ENCODE measurements around the gene PHIP.
"Not testable (repeated sequence)": the region's sequence is repeated elsewhere in the genome, so short reads cannot be mapped to it uniquely, and the experiment has no call there.

PHIP gene

DNA sequence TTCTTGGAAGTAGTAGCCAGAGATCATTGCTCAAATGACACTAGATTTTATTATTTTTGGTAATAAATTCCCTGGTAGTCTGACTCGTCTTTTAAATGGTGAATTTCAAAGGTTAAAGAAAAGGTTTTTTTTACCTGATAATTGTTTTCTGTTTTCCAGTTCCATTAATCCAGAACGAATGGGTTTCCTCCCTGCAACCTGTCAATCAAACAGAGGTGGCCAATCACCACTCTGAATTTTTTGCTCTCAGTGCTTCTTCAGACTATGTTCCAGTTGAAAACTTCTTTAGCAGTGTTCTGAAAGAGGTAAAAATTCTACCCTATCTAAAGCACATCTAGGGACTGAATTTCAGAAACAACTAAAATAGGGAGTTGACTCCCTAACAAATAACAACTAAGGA lies 73.8 kb downstream of the PHIP start:
- no peak for DNase-seq

DNA sequence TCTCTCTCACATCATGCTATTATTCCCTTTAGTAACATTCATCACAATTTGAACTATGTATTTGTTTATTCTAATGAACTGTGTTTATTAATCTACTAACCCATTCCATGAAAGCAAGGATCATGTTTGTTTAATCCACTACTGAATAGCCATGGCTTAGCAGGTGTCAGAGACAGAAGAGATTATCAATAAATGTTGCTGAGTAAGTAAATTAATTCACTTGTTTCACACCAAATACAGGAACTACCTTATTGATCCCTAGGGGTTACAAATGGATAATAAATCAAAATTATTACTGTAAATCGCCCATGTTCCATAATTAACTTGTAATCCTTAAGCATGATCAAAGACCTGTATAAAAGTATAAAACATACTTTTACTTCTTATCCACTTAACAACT lies 76.6 kb downstream of the PHIP start:
- DNase-seq: no peak

DNA sequence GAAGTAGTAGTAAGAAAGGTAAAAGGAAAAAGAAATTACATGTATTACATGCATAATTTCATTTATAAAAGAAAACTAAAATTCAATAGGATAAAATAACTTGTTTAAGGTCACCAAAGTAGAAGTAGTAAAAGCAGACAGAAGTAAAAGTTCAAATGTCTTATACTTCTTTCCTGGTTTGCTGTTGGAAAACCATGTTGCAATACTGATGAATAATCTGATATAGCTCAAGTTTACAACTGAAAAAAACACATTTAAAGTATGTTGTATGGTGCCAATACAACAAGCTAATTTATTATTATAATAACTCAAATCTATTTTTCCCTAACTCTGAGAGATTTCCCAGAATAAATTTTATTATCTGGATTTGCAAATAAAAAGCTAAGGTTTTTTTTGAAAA lies 78.3 kb downstream of the PHIP start:
- DNase-seq: no peak

DNA sequence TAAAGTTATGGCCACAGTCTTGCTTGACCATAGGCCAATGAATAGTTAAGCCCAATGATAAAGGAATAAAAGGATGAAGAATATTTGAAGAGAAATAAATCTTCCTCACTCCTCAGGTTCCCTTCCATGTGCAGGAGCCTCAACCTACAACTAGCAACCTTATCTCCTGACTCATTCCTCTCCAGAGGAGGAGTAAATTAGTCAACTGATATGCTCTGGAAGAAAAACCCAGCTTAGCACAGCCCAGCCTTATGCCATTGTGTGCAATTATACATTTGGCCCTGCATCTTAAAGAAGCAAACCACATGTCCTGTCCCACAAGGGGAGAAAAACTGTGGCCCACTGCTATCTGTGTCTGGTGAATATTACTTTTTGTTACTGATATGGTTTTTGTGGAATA lies 82.1 kb downstream of the PHIP start:
- DNase-seq: no peak

DNA sequence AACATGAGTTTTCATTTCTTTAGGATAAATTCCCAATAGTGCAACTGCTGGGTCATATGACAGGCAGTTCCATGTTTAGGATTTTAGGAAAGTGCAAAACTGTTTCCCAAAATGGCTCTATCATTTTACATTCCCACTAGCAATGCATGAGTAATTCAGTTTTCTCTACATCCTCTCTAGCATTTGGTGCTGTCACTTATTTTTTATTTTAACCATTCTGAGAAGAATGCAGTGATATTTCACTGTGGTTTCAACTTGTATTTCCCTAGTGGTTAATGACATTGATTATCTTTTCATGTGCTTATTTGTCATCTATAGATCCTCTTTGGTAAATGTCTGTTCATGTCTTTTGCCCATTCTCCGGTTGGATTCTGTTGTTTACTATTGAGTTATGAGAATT lies 82.7 kb downstream of the PHIP start:
- DNase-seq: no peak

DNA sequence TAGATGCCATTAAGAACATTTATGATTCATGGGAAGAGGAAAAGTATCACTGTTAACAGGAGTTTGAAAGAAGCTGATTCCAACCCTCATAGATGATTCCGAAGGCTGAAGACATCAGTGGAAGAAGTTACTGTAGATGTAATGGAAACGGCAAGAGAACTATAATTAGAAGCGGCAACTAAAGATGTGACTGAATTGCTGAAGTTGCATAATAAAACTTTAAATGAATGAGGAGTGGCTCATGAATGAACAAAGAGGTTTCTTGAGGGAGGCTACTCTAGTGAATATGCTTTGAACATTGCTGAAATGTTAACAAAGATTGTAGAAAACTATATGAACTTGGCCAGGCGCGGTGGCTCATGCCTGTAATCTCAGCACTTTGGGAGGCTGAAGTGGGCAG lies 84.1 kb downstream of the PHIP start:
- DNase-seq: no peak

DNA sequence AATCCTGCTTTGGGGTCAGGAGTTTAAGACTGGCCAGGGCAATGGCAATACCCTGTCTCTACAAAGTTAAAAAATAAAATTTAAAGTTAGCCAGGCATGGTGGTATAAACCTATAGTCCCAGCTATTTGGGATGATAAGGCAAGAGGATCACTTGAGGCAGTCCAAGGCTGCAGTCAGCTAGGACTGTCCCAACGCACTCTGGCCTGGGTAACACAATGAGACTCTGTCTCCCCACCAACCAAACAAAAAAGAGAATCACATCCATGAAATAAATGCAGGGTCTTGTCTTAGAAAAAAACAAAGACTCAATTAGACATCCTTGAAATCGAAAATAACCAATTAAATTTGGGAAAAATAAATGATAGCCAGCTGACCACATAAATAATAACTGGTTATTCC lies 88.9 kb downstream of the PHIP start:
- no peak for DNase-seq

DNA sequence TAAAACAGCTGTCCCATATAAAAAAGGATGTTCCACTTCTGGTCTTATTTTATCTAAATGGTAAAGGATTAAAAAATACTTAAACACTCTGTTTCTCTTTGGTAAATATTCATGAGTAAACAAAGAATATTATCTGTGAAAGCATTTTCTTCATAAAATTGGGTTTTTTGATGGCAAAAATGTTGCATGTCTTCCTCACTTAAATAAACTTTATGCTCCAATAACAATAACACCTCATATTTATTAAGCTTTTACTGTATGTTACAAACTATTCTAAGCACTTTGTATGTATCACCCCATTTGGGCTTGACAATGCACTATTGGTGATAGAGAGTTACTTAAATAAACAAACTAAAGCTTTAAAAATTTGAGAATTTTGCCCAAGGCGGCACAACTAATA lies 91.9 kb downstream of the PHIP start:
- DNase-seq: no peak

DNA sequence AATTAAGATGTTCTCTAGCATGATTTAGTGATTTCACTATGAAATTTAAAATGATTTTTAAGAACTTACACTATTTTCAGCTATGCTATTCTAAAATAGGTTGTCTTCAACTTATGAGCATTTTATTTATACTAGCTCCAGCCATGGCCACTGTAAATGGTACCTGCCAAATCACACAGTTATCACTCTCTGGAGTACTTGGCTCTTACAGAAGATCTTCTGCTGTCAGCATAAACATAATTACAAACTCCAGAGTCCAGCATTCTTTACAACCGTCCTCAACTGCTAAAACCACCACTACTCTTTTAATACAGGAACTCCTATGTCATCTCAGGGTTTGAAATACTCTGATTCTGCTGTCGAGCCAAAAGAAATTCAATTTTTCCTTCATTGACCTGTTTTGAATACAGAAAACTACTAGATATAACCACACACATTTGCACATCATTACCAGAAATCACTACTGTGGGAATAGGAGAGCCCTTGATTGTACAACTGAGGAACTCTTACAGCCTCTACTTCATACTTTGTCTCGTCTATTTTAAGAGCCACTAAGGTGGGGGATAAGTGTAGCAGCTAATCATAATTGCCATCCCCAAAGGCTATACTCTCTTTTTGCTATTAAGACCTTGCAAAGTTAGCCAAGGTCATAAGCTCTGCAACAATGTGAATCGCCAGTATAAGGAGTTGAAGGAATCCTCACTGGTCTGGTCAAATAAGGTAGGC lies 93.7 kb downstream of the PHIP start:
- no peak for DNase-seq

DNA sequence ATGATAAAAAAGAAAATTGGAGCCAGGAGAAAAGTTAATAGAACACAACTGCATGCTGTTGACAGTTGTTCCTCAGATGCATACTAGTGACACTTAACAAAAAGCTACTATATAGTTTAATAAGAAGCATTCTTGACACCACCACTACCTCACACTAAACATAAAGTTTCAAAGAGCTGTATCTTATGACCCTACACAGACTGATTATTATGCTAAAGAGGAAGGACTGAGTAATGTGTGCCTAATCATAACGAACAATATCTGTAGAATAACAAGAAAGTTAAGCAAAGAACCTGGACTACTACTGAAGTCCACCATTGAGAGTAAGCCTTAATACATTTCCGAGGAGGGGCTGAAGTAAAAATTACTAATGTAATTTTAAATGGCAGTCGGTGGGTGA lies 110.9 kb downstream of the PHIP start:
- DNase-seq: no peak

DNA sequence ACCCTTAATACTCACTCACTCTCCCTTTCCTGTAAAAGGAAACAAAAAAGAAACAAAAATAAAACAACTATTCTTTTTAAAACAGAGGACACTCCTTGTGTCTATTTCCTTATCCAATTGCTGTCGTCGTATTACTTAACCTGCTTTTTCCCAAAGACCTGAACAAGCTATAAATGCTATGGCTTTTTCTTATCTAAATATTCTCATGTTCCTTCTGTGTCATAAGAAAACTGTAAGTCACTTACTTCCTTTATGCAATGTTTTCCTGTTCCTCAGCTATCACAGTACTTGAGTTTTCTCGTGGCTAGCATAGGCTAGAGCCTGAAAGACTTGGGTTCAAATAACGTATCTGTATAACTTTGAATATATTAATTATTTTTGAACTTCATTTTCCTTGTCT lies 111.5 kb downstream of the PHIP start:
- DNase-seq: no peak

DNA sequence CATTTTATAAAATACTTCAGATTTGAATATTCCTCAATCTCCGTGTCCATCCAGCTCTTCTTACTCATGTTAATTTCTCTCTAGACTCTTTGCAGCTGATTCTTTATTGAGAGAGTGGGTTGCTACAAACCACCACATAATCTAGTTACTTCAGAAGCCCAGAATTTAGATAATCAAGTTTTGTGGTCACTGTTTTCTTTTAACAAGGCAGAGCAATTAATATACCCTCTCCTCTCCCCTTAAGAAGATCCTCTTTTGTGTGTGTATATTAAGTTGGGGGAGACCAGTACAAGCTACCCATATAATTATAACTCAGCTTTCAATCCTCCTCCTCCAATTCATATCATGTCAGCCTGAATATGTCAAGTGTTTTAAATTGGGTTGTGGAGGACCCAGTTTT lies 115.6 kb downstream of the PHIP start:
- DNase-seq: no peak

DNA sequence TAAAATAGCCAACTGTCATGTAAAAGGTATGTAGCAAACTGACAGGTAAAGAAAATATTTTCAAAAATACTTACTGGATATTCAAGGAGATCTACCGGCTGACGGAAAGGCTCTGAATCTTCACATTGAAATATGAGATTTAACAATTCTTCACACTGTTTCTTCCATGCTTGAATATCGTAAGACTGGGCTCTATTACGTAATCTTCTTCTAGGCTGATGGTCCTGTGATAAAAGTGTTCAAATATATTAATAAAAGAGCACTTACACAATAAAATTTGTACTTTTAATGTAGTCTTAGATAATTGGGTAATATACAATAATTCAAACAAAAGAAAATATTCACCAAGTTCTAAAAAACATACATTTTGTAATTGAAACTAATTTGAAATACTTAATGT lies 123.3 kb downstream of the PHIP start:
- DNase-seq: no peak

DNA sequence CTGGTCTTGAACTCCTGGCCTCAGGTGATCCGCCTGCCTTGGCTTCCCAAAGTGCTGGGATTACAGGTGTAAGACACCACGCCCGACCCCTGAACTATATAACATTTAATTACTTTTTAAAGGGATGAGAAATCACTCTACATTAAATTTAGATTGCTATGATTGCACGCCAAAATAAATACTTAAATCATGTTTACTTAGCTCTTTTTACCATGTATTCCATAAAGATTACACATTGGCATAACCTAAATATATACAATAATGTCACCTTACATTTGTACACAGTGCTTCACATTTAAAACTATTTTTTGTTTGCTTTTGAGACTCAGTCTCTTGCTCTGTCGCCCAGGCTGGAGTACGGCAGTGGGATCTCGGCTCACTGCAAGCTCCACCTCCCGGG lies 124.3 kb downstream of the PHIP start:
- DNase-seq: no peak

DNA sequence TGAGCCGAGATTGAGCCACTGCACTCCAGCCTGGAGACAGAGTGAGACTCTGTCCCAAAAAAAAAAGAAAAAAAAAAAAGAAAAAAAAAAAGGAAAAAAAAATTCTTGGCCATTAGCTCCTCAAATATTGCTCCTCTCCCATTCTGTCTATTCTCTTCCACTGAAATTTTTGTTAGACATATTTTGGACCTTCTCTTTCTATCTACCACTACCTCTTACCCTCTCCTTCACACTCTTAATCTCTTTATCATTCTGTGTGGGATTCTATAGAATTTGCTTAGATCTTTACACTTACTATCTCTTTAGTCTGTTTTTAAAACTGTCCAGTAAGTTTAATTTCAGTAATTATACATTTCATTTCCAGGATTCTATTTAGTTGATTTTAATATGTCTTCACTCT lies 125.7 kb downstream of the PHIP start:
- no peak for DNase-seq

DNA sequence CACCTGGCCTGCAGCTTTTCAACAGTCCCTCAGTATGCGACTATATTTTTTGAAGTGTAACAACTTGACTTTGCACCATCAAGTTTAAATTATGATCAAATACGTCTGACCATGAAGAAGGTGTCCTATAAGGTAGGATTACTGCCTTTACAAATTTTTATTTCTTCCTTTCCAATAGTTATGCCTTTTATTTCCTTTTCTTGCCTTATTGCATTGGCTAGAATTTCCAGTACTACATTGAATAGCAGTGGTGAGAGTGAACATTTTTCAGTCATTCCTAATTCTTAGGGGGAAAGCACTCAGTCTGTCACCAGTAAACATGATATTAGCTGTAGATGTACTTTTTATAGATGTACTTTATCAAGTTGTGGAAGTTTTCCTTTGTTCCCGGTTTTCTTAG lies 129.3 kb downstream of the PHIP start:
- DNase-seq: no peak

DNA sequence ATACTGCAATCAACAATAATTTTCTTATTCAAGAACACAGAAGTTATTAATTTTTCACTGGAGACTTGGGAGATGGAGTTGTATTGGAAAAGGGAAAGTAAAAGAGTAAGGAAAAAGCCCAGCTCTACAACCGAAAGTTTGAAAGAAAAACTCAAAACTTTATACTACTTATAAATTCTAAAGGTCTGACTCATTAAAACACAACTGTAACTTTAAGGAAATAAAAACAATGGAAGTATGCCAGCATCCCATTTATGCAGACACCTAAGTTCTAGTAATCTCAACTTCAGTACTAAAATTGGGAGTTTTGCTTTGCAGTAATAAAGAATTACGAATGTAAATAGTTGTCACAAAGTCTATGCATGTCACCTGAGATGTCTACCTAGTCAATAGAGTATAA lies 130.1 kb downstream of the PHIP start:
- DNase-seq: no peak

DNA sequence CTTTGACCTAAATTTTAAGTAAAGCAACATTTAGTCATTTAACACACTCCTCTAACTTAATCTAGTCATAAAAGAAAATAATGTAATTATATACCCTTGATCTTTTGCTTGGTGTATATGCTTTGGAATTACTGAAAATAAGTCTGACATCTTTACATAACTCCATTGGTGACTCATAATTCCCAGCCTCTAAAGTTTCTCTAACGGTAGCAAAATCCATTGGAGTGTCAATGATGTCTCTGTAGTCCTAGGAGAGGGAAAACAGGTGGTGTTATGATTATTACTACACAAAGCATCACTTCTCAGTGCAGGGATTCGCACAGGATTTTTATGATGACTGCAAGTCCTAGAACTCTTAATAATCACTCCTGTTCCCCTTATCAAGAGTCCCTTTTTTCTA lies 130.5 kb downstream of the PHIP start:
- DNase-seq: peak; percentile 3

DNA sequence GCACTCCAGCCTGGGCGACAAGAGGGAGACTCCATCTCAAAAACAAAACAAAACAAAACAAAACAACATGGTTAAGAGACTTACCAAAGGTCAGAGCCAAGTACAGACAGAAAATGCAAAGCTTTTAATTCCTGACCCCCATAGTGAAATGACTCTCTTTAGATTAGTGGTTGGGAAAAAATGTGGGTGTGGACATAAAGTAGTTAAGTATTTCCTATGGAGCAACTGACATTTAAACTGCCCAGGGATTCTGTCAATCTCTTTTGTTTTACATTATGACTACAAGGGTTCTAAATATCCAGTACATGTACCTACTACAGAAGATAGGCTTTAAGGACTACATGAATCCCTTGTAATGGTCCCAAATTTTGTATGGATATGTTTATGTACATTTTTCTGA lies 135.6 kb downstream of the PHIP start:
- no peak for DNase-seq

DNA sequence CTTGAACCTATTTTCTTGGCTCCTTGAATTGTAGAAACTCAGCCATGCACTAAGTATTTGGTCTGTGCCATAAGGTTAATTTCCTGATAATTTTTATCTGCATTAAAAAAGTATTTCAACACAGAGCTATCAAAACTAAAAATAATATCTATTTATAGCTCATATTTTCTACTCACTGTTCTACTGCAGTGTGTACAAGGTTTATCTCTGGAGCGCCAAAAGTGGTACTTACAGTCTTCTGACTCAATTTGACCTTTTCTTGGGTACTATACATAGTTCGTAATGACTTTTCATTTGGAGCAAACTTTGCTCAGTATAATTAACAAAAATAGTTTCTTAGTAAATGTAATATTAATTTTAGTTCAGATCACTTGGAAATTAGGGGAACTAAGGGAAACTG lies 141.5 kb downstream of the PHIP start:
- DNase-seq: no peak

DNA sequence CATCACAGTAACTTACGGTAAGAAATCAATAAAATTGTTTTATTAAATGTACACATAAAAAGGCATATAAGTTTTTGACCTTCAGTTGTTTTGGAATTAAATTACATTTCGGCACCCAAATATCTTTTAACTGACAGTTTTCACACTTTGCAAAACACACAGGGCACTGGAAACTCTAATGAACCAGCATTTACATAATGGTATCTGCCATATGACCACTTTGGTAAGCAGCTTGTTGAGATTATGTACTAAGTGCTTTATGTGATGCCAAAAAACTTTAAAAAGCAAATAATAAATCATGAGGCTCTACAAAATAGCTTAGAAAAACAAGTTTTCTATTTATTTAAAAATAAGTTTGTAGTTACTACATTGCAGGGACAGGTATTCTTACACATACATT lies 142.5 kb downstream of the PHIP start:
- DNase-seq: no peak

DNA sequence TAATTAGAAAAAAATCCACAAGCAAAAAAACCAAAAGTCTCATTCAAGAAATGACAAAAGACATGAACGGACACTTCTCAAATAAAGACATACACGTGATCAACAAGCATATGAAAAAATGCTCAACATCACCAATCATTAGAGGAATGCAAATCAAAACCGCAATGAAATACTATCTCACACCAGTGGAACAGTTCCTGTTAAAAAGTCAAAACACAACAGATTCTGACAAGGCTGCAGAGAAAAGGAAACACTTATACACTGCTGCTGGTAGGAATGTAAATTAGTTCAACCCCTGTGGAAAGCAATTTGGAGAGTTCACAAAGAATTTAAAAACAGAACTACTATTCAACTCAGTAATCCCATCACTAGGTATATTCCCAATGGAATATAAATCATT lies 152.7 kb downstream of the PHIP start:
- no peak for DNase-seq

DNA sequence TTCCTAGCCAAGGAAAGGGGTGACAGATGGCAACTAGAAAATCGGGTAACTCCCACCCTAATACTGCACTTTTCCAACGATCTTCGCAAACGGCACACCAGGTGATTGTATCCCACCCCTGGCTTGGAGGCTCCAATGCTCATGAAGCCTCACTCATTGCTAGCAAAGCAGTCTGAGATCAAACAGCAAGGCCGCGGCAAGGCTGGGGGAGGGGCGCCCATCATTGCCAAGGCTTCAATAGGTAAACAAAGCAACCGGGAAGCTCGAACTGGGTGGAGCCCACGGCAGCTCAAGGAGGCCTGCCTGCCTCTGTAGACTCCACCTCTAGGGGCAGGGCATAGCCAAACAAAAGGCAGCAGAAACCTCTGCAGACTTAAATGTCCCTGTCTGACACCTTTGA lies 156.9 kb downstream of the PHIP start:
- not testable (repeated sequence) for DNase-seq

DNA sequence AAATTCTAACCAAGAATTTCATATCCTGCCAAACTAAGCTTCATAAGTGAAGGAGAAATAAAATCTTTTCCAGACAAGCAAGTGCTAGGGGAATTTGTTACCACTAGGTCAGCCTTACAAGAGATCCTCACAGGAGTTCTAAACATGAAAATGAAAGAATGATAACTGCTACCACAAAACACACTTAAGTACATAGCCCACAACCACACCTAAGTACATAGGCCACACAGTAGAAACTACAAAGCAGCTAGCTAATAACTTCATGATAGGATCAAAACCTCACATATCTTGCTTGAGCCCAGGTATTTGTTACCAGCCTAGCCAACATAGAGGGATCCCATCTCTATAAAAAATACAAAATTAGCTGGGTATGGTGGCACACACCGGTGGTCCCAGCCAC lies 160.3 kb downstream of the PHIP start:
- DNase-seq: no peak

DNA sequence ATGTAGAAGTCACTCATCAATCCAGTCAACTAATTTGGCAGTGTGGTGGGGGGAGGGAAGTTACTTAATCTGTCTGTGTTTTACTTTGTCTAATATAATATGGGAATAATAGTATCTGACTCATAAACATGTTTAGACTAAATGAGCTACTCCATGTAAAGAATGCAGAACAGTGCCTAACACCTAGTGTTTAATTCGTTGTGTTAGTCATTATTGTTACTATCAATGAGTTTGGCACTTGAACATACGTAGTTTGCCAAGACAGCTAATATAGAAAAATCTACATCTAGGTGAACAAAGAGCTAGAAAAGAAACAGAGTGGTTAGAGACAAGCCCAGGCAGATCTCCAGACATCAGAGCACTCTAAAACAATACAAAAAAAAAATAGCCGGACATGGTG lies 161.6 kb downstream of the PHIP start:
- no peak for DNase-seq

Measured in NCI-H2171 treated with DMSO at 0.1 percent for 48 hours (cell line).